Fibroblast of villous mesenchyme (primary cell): ENCODE data around the gene ELP5. TPM values are rescaled to one million over a fixed set of nuclear protein-coding genes. Genes with fewer than 3 reads are reported as not detected.

Experiments
- DNase-seq: peaks from one replicate; pipeline ENCODE4 v3.0.0-alpha.2; 2010; ENCODE audit warnings: low read depth
- H3K4me3 ChIP-seq: 2 replicates; pipeline ENCODE4 v1.5.1; 2011; ENCODE audit warnings: low read depth, mild to moderate bottlenecking, low read length
- total RNA-seq: library from RNA; depleted of rRNA; stranded (reverse); fragments of >200 nt; gene quantifications from 2 replicates; pipeline ENCODE4 v1.2.3, GENCODE V29; 2012
- TF ChIP-seq, protein P1 (sequence below): IDR thresholded peaks from 2 replicates; pipeline ENCODE4 v1.5.1; 2012; ENCODE audit warnings: low read depth, mild to moderate bottlenecking, low read length; ENCODE audit not compliant: insufficient read depth

ELP5 gene
- total RNA-seq, 1 donor: 36.3 TPM

DNA sequence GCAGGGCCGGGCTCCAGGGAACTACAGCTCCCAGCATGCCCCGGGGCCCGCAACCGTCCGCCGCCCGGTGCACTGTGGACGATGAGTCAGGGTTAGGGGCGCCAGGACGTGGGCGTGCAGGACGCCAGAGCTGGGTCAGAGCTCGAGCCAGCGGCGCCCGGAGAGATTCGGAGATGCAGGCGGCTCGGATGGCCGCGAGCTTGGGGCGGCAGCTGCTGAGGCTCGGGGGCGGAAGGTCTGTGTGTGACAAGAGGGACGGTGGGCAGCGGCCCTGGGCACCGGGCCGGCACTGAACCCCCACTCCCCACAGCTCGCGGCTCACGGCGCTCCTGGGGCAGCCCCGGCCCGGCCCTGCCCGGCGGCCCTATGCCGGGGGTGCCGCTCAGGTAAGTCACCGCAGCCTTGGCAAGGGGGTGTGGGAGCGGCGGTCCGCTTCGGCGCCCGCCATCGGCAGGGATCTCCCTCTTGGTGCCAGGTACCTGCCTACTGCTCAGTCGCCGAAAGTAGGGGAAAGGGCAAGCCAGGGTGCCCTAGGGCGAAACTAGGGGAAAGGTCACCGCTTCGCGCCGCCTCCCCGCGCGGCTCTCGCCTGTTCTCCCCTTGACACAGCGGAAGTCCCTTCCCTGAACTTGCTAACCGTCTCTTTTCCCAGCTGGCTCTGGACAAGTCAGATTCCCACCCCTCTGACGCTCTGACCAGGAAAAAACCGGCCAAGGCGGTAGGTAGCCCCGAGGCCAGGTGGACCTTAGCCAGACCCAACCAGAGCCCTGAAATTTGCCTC lies 32.0 kb upstream of the ELP5 start, which contains the start of the genes ACADVL and DLG4:
ACADVL (plus strand) TSS at position 127 of the 781 bp plus-strand sequence; CDS start at position 174, 47 bp downstream.
DLG4 (minus strand) TSS at position 25 of the 781 bp plus-strand sequence.
- H3K4me3 ChIP-seq: peak within 1 kb of the TSS; percentile 83
- TF ChIP-seq, protein P1, sequence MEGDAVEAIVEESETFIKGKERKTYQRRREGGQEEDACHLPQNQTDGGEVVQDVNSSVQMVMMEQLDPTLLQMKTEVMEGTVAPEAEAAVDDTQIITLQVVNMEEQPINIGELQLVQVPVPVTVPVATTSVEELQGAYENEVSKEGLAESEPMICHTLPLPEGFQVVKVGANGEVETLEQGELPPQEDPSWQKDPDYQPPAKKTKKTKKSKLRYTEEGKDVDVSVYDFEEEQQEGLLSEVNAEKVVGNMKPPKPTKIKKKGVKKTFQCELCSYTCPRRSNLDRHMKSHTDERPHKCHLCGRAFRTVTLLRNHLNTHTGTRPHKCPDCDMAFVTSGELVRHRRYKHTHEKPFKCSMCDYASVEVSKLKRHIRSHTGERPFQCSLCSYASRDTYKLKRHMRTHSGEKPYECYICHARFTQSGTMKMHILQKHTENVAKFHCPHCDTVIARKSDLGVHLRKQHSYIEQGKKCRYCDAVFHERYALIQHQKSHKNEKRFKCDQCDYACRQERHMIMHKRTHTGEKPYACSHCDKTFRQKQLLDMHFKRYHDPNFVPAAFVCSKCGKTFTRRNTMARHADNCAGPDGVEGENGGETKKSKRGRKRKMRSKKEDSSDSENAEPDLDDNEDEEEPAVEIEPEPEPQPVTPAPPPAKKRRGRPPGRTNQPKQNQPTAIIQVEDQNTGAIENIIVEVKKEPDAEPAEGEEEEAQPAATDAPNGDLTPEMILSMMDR: no peak
- peak; percentile 85 for DNase-seq

GRCh38 chr17:7220593-7221277 lies 31.3 kb upstream of the ELP5 start:
- TF ChIP-seq, protein P1: peak; percentile 52
- DNase-seq: peak; percentile 69
- peak overlapping the region; percentile 83 for H3K4me3 ChIP-seq

- DNase-seq: no peak
- TF ChIP-seq, protein P1: no peak
- H3K4me3 ChIP-seq: no peak overlapping the region
Observed at GRCh38 chr17:7221278-7222092, 30.5 kb upstream of the ELP5 start.

GRCh38 chr17:7222093-7222971 lies 29.7 kb upstream of the ELP5 start:
- H3K4me3 ChIP-seq: no peak overlapping the region
- DNase-seq: no peak
- TF ChIP-seq, protein P1: no peak

DNA sequence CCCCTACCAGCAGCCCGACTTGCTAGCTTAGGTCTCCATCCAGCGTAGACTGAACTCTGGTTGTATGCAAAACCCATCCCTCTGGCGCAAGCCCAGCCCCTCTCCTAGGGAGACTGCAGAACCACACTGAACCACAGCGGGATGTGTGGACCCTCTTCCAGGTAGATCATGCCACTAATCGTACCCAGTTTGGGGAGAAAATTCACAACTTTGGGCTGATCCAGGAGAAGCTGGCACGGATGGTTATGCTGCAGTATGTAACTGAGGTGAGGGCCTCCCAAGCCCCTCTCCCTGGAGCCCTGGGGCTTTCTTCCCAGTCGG lies 29.1 kb upstream of the ELP5 start:
- no peak overlapping the region for H3K4me3 ChIP-seq
- no peak for DNase-seq
- TF ChIP-seq, protein P1: no peak

GRCh38 chr17:7223375-7223774 lies 28.6 kb upstream of the ELP5 start:
- no peak for DNase-seq
- no peak overlapping the region for H3K4me3 ChIP-seq
- TF ChIP-seq, protein P1: no peak
